ENCODE data around the gene C3orf20.

- TF ChIP-seq EZH2phosphoT487 (IDR thresholded peaks at IDR 0.05; ENCODE audit: insufficient read depth, low read depth) (no peak), EZH2 (IDR thresholded peaks at IDR 0.05; ENCODE audit: insufficient read depth, poor library complexity, severe bottlenecking) (no peak)
These were observed 93.3 kb downstream of the C3orf20 start for GRCh38 chr3:14768182-14768790.

Data from GM23248 (cell line).